Thymus (tissue), 11 donors: ENCODE results near the gene KCNE1. TPM values are rescaled to one million over a fixed set of nuclear protein-coding genes. Genes with fewer than 3 reads are reported as not detected.
"Not testable (repeated sequence)": the region's sequence is repeated elsewhere in the genome, so short reads cannot be mapped to it uniquely, and the experiment has no call there.

Experiments
- DNase-seq, 9 donors: peaks; one replicate each; pipeline ENCODE4 v3.0.0-alpha.2; 2013; ENCODE audit warnings: low spot score in 9 of 9, low read depth in 6 of 9, missing footprints in 1 of 9
- H3K27ac ChIP-seq, 2 donors: one replicate each; pipeline ENCODE4 v1.5.1; 2013; ENCODE audit warnings: control low read depth in 1 of 2, low read depth in 1 of 2, low read length in 1 of 2, mild to moderate bottlenecking in 1 of 2, moderate library complexity in 1 of 2
- H3K27me3 ChIP-seq, 2 donors: one replicate each; pipeline ENCODE4 v1.5.1; 2013; ENCODE audit warnings: low read length in 1 of 2; ENCODE audit not compliant: control insufficient read depth in 2 of 2, insufficient read depth in 1 of 2
- H3K36me3 ChIP-seq, 2 donors: one replicate each; pipeline ENCODE4 v1.5.1; 2013; ENCODE audit warnings: low read length in 1 of 2, mild to moderate bottlenecking in 1 of 2, moderate library complexity in 1 of 2; ENCODE audit not compliant: control insufficient read depth in 2 of 2, insufficient read depth in 2 of 2
- H3K4me1 ChIP-seq, 2 donors: one replicate each; pipeline ENCODE4 v1.5.1; 2013; ENCODE audit warnings: low read length in 2 of 2; ENCODE audit not compliant: control insufficient read depth in 2 of 2, insufficient read depth in 2 of 2
- H3K4me3 ChIP-seq, 2 donors: one replicate each; pipeline ENCODE4 v1.5.1; 2013; ENCODE audit warnings: low read length in 2 of 2, control low read depth in 1 of 2, mild to moderate bottlenecking in 1 of 2
- H3K9me3 ChIP-seq, 2 donors: one replicate each; pipeline ENCODE4 v1.5.1; 2013; ENCODE audit warnings: low read length in 1 of 2, mild to moderate bottlenecking in 1 of 2; ENCODE audit not compliant: control insufficient read depth in 2 of 2, insufficient read depth in 1 of 2
- WGBS: extraction: QIAGEN DNeasy Blood & Tissue Kit; methylation state at CpG from one replicate; pipeline ENCODE4 v1.1.7; 2013; 5-methylcytosine and 5-hydroxymethylcytosine counted together
- polyA plus RNA-seq: library from polyadenylated mRNA; stranded (reverse); fragments of 200-250 nt; gene quantifications from one replicate; pipeline ENCODE4 v1.2.3, GENCODE V29; 2013
- total RNA-seq: library from RNA; stranded (reverse); fragments of 120-200 nt; gene quantifications from one replicate; pipeline ENCODE4 v1.2.4, GENCODE V29; 2013
- donor health status: healthy.

Gene KCNE1
- total and polyA plus RNA-seq, 2 donors, result 0.19 to 0.94 TPM

- Histone ChIP-seq H3K27ac (no peak overlapping the region), H3K9me3 (no peaks in the 10 kb centered on the region), H3K36me3 (no peaks in the 10 kb centered on the region), H3K4me1 (no peaks in the 10 kb centered on the region), H3K27me3 (no peaks in the 10 kb centered on the region), H3K4me3 (no peak overlapping the region)
- peak in 4 of 9 donors; percentile 13 to 48 (median 27) for DNase-seq
- WGBS, result 85% methylated on average over 15 of the region's 15 CpGs
These were observed 1.6 kb downstream of the KCNE1 start for GRCh38 chr21:34510148-34511142.

DNA sequence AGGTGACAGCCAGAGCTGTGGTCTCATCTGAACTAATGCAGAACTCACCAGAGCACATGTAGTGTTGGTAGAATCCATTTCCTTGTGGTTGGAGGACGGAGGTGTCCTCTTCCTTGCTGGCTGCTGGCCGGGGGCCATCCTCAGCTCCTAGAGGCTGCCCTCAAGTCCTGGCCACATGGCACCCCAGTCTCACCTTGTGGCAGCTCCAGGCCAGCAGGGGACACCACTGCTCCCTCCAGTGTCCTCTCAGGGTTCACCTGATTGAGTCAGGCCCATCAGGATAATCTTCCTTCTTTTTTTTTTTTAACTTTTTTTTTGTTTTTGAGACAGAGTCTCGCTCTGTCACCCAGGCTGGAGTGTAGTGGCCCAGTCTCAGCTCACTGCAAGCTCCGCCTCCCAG lies 2.9 kb downstream of the KCNE1 start:
- H3K4me1 ChIP-seq, result no peaks in the 10 kb centered on the region
- H3K27me3 ChIP-seq, result no peaks in the 10 kb centered on the region
- no peak for DNase-seq
- no peaks in the 10 kb centered on the region for H3K36me3 ChIP-seq
- no peak overlapping the region for H3K27ac ChIP-seq
- WGBS, result 93% methylated on average over 4 of the region's 4 CpGs
- no peaks in the 10 kb centered on the region for H3K9me3 ChIP-seq
- no peak overlapping the region for H3K4me3 ChIP-seq

GRCh38 chr21:34504595-34504994 lies 7.4 kb downstream of the KCNE1 start:
- Histone ChIP-seq H3K27ac (no peak overlapping the region), H3K4me1 (no peaks in the 10 kb centered on the region), H3K36me3 (no peaks in the 10 kb centered on the region), H3K9me3 (no peaks in the 10 kb centered on the region), H3K4me3 (no peak overlapping the region), H3K27me3 (no peaks in the 10 kb centered on the region)
- no peak for DNase-seq
- 97% methylated on average over 2 of the region's 2 CpGs for WGBS

DNA sequence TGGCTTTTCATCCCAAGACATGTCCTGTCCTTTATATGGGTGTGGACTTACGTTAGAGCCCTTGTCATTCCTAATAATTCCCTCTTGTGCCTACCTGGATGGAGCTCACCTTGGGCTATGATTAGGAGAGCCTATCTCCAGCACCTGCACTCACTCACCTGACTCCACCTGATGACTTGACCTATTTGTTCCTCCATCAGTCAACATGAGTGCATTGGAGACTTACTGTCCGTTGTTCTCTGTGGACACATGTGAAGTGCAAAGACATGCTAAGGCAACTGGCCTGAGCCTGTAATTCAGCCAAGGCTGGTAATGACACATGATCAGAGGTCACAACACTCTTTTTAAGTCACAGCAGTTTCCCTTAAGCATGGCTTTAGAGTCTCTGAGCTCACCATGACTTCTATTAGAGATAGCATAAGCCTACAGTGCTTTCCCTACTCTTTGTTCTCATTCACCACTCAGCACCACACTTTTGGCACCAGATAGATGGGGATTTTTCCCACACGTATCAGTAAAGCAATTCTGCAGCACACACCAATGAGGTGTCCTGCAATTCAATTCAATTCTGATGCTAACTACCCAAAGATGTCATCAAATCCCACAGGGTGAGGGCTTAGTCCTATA lies 9.4 kb downstream of the KCNE1 start:
- Histone ChIP-seq H3K36me3 (peaks cover 0 to 3% of the 10 kb centered on the region in 2 donors), H3K4me1 (no peaks in the 10 kb centered on the region), H3K4me3 (no peak overlapping the region), H3K27ac (no peak overlapping the region), H3K27me3 (no peaks in the 10 kb centered on the region), H3K9me3 (no peaks in the 10 kb centered on the region)
- DNase-seq, result no peak
- 94% methylated on average over 3 of the region's 3 CpGs for WGBS

GRCh38 chr21:34501716-34502115 lies 10.3 kb downstream of the KCNE1 start:
- 89% methylated on average over 1 of the region's 1 CpG for WGBS
- Histone ChIP-seq H3K9me3 (no peaks in the 10 kb centered on the region), H3K27me3 (no peaks in the 10 kb centered on the region), H3K36me3 (peaks cover 0 to 3% of the 10 kb centered on the region in 2 donors), H3K4me1 (no peaks in the 10 kb centered on the region), H3K27ac (no peak overlapping the region), H3K4me3 (no peak overlapping the region)
- no peak for DNase-seq

DNA sequence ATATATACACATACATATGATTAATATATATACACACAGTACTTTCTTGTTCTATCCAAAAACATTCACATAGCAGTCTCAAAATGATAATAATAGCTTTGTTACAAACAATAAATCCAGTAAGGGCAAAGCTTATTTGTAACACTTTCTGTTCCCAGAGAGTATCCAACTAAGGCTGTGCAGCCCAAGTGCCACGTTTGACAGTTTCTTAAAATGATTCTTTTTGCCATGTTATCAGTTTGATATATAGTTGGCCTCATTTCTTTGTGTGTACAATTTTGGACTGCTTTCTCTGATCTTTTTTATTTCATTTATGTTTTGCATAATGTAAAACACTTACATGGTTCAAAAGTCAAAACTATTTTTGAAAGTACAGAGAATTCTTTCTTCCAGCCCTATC lies 11.8 kb downstream of the KCNE1 start:
- Histone ChIP-seq H3K4me3 (no peak overlapping the region), H3K9me3 (no peaks in the 10 kb centered on the region), H3K36me3 (peaks cover 0 to 3% of the 10 kb centered on the region in 2 donors), H3K27ac (no peak overlapping the region), H3K4me1 (no peaks in the 10 kb centered on the region), H3K27me3 (no peaks in the 10 kb centered on the region)
- 83% methylated on average over 1 of the region's 1 CpG for WGBS
- DNase-seq, result no peak

GRCh38 chr21:34499116-34499515 lies 12.9 kb downstream of the KCNE1 start:
- 96% methylated on average over 4 of the region's 4 CpGs for WGBS
- Histone ChIP-seq H3K36me3 (peaks cover 0 to 3% of the 10 kb centered on the region in 2 donors), H3K27me3 (no peaks in the 10 kb centered on the region), H3K4me1 (no peaks in the 10 kb centered on the region), H3K27ac (no peak overlapping the region), H3K4me3 (no peak overlapping the region), H3K9me3 (no peaks in the 10 kb centered on the region)
- DNase-seq, result no peak

DNA sequence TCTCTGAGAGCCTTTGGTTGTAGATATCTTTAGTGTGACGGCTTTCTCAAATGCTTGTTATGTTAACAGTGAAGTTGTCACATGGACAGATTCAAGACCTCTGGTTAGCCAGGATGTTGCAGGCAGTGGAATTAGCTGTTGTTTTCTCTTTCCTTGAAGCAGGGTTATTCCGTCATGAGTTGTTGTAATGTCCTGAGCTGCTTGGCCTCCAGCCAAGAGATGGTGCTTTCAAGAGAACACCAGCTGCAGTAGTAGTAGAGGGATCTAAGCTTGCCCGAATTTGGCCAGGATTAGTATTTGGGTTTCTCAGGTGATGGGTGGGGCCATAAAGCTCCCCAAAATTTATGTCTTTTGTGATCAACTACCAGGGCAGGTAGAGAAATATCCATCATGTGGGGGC lies 13.4 kb downstream of the KCNE1 start:
- Histone ChIP-seq H3K4me3 (no peak overlapping the region), H3K27ac (no peak overlapping the region), H3K36me3 (peaks cover 0 to 3% of the 10 kb centered on the region in 2 donors), H3K27me3 (no peaks in the 10 kb centered on the region), H3K9me3 (no peaks in the 10 kb centered on the region), H3K4me1 (no peaks in the 10 kb centered on the region)
- DNase-seq, result no peak
- 94% methylated on average over 3 of the region's 3 CpGs for WGBS

- H3K27ac ChIP-seq, H3K4me3 ChIP-seq, H3K36me3 ChIP-seq, H3K4me1 ChIP-seq, H3K9me3 ChIP-seq, DNase-seq, H3K27me3 ChIP-seq: not testable (repeated sequence)
- WGBS, result no CpG with 5 or more reads among the region's 5 CpGs
These were observed 28.2 kb downstream of the KCNE1 start for GRCh38 chr21:34483854-34484253.
